Stimulated activated CD4-positive, alpha-beta T cell treated with anti-CD3 and anti-CD28 coated beads, Interleukin-2, amount 100 ng/mL, for 24 hours (primary cell): ENCODE results near the gene CLSTN2.

Experiments
- DNase-seq, 2 donors: peaks; one replicate each; pipeline ENCODE4 v3.0.0-alpha.2; 2020

The CLSTN2 gene

GRCh38 chr3:140573011-140573410, 638.0 kb downstream of the CLSTN2 start:
- no peak for DNase-seq

GRCh38 chr3:140574375-140574774, 639.4 kb downstream of the CLSTN2 start:
- no peak for DNase-seq

GRCh38 chr3:140576449-140576848, 641.5 kb downstream of the CLSTN2 start:
- no peak for DNase-seq

- no peak for DNase-seq
Measured at GRCh38 chr3:140577911-140578310, 642.9 kb downstream of the CLSTN2 start.

GRCh38 chr3:140579260-140579659, 644.3 kb downstream of the CLSTN2 start:
- DNase-seq: no peak

GRCh38 chr3:140580746-140581145, 645.8 kb downstream of the CLSTN2 start:
- no peak for DNase-seq

- DNase-seq: no peak
Measured at GRCh38 chr3:140584549-140584948, 649.6 kb downstream of the CLSTN2 start.

- no peak for DNase-seq
Measured at GRCh38 chr3:140585828-140586227, 650.8 kb downstream of the CLSTN2 start.

GRCh38 chr3:140586311-140586710, 651.3 kb downstream of the CLSTN2 start:
- no peak for DNase-seq

- DNase-seq: no peak
Measured at GRCh38 chr3:140588558-140588957, 653.6 kb downstream of the CLSTN2 start.

GRCh38 chr3:140593766-140594165, 658.8 kb downstream of the CLSTN2 start:
- no peak for DNase-seq

- no peak for DNase-seq
Measured at GRCh38 chr3:140595295-140595694, 660.3 kb downstream of the CLSTN2 start.

- DNase-seq: no peak
Measured at GRCh38 chr3:140597364-140597763, 662.4 kb downstream of the CLSTN2 start.

GRCh38 chr3:140597792-140598191, 662.8 kb downstream of the CLSTN2 start:
- DNase-seq: no peak

- no peak for DNase-seq
Measured at GRCh38 chr3:140599009-140599408, 664.0 kb downstream of the CLSTN2 start.

GRCh38 chr3:140599496-140599895, 664.5 kb downstream of the CLSTN2 start:
- no peak for DNase-seq

- no peak for DNase-seq
Measured at GRCh38 chr3:140601881-140602280, 666.9 kb downstream of the CLSTN2 start.

GRCh38 chr3:140602781-140603180, 667.8 kb downstream of the CLSTN2 start:
- no peak for DNase-seq

GRCh38 chr3:140603766-140604165, 668.8 kb downstream of the CLSTN2 start:
- DNase-seq: no peak

- no peak for DNase-seq
Measured at GRCh38 chr3:140610544-140610943, 675.6 kb downstream of the CLSTN2 start.

- no peak for DNase-seq
Measured at GRCh38 chr3:140614001-140614400, 679.0 kb downstream of the CLSTN2 start.

GRCh38 chr3:140617135-140617534, 682.1 kb downstream of the CLSTN2 start:
- DNase-seq: no peak

GRCh38 chr3:140626856-140627255, 691.9 kb downstream of the CLSTN2 start:
- no peak for DNase-seq
